OCI-M2 (cell line): ENCODE measurements around the gene CDK5RAP2.
"Not testable (repeated sequence)": the region's sequence is repeated elsewhere in the genome, so short reads cannot be mapped to it uniquely, and the experiment has no call there.

Experiments used
- DNase-seq: peaks from one replicate; lab custom pipeline; 2025; ENCODE audit not compliant: unreplicated experiment; lab: John Stamatoyannopoulos, UW

Gene CDK5RAP2

DNA sequence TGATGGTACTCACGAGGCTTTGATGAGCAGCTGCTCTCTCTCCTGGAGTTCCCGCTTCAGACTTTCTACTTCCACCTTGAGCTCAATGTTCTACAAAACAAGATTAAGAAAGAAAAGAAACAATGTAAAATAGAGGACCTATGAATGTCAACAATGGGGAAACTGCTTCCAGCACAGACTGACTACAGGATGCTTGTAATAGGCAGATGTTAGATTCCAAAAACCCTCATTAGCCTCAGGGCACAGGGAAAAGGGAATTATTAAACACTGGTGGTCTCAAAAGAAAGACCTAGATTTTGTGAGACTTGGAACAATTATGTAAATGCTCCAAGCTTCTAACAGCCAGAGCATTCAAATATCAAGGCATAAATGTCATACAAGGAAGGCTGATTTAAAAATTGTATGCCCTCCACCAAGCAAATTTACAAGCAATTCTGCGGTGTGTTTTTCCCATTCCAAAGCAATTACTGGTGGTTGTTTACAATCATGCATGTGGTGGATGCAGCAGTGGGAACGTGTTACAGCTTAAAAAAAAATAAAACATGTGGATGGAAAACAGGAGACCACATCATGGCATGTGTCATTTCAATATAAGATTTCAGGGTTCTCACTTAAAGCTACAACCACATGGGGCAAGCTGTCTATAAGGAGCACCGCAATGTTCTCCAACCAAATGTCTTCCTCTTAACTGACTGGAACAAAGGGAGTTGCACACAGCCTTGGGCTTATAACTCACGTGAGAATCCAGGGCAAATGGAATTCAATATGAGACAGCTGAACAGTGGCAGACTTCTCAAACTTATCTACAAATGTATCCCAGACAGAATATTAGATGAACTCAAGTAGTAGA, 34.0 kb downstream of the CDK5RAP2 start:
- no peak for DNase-seq

DNA sequence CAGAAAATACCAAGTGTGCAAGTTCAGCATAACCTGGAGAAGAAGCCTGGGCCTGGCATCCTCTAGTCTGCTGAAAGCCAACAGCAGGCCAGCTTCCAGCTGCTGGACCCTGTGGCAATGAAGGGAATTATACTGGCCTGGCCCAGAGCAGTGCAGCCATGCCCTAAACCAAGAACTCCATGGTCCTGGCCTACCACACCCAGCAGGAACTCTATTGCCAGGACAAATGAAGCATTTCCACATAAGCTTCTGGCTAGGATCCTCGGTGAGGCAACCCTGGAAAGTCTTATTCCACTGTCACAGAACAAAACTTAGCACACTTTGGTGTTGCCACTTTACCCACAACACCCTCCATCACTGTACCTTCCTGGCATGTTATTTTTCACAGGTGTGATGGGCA, 35.5 kb downstream of the CDK5RAP2 start:
- no peak for DNase-seq

DNA sequence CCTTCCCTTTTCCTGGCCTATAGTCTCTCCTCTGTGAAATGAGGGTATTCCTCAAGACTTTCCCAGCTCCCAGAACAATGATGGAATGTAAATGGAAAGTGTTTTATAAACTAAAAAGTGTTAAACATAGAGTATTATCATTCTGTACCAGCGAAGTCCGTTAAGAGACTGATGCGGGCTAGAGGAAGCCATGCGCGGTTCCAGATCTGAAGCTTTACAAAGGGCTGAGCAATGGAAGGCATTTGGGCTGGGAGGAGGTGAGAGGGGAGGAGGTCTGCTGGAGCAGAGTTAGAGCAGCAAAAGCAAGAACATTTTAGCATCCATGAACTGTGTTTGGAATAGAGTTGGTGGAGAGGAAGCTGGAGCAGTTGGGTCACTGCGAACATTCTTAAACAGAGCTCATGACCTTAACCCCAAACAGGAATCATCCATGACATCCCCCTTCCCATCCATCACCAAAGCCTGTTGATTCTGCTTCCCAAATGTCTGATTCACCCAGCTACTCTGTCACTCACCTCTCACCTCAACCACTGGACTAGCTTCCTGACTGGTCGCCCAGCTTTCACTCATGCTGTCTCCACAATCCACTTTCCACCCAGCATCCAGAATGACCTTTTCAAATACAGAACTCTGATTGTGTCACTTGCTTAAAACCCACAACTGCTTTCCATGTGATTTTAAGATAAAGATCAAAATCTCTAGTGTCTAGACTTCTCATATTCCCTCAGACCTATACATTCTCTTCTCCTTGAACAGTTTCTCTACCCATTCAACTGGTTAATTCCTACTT, 37.1 kb downstream of the CDK5RAP2 start:
- no peak for DNase-seq

DNA sequence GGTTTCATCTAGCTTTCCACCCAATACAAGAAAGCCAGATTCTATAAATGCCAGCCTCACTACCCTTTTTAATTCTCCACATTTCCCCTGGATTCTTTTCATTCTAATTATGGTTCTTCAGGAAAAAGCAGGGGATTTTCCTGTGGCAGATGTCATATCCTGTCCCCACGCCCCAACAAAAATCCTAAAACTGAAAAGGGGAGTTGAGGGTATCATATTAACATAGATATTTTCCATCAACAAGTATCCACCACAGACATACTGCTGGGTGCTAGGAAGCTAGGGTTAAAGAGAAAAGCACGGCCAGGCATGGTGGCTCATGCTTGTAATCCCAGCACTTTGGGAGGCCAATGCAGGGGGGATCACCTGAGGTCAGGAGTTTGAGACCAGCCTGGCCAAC, 38.0 kb downstream of the CDK5RAP2 start:
- no peak for DNase-seq

DNA sequence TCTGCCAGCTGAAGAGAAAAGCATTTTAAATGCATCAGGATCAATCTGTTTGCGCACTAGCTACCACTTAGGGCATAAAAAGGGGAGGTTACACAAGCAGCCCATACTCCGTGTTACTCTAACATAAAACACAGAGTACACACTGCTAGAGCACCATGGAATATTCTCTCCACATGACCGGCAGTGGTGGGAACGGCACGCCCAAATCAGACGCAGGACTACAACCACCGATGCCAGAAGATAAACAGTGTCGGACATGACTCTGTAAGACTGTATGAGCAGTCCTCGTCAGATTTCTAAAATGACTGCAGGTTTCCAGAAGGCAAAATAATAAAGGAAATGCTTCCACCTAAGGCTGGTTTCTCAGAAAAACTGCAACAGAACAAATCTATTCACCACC, 40.0 kb downstream of the CDK5RAP2 start:
- no peak for DNase-seq

DNA sequence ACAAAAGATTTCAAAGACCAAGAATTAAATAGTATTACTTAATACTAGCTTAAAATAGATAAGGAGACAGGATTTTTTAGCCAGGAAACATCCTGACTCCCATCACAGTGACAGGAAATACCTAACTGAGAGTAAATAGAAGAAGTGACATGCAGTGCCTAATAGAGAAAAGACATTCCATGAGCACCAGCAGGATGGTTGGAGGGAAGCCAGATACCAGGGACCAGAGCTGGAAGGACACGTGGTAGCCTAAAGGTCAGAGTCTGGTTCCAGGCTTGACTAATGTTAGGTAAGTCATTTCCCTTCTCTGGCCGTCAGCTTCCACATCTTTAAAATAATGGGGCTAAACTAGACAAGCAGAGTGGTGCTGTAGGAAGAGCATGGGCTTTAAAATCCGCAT, 41.6 kb downstream of the CDK5RAP2 start:
- no peak for DNase-seq

DNA sequence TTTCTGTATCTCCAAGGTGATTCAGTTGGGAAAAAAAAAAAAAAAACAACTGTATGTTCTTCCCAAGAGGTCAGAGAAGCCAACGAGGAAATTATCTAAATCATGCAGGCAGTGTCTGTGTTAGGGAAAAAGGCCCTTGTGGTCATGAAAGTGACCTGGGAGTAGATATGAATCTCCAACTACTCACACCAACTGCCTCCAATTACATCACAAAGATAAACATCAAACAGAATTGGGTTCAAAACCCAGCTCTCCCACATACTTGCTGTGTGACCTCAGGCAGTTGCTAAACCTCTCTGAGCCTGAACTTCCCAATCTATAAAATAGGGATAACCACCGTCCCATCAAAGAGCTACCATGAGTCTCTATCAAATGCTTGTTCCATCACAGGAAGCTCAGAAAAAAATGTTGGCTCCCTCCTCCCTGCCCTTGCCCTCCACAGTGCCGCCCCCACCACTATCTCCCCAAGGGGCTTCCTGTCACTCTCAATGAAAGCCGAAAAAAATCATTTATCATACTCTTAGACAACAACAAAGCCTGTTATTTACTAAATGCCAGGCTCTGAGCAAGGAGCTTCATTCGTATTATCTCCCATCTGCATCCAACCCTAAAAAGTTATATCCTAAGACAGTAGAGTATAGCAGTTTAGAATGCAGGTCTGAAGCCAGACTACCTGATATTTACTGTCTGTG, 42.9 kb downstream of the CDK5RAP2 start:
- no peak for DNase-seq

DNA sequence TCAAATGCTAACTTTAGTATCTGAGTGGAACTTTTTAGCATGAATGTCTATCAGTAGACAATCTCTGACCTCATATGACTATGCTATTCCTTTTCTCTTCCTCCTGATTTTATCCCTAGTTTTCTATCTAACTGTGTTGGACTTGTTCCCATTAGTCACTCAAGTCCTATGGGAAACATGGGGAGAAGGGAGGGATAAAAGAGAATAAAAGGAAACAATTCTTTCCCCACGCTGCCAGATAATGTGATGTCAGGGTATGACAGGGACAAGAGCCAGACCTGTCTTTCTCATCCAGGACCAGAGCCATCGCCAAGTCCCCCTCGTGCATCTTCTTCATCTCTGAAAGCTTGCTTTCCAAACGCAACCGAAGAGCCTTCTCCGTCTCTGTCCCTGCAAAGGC, 43.9 kb downstream of the CDK5RAP2 start:
- no peak for DNase-seq

DNA sequence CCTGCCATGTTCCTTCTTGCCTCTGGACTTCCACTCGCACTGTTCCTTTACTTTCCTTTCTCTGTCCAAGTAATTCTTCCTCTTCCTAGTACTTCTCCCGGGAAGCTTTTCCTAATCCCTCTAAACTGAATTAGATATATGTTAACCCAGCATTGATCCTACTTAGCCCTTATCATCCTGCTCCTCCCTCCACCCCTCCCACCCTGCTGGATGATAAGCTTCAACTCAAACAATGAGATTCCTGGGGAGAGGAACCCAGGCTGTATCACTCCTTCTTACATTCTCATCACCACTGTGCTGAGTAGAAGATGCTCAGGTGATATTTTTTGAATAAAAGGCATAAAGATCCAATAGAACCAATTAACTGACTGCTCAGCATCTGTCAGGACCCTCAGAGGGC, 45.7 kb downstream of the CDK5RAP2 start:
- DNase-seq, result no peak

DNA sequence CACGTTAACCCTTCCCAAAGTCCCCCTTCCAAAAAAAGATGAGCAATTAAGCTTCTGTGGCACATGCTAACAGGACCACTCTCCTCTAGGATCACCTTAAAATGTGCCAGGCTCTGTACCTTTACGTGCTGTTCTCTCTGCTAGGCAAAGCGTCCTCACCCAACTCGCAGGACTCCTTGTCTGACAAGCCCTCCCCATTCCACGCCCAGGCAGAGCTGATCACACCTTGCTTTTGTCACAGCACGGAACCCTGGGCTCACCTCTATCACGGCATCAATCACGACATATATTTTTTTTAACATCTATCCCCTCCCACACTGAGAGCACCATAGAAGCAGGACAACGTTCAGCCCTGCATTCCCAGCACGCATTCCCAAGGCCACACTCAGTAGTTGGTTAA, 47.1 kb downstream of the CDK5RAP2 start:
- DNase-seq, result no peak

DNA sequence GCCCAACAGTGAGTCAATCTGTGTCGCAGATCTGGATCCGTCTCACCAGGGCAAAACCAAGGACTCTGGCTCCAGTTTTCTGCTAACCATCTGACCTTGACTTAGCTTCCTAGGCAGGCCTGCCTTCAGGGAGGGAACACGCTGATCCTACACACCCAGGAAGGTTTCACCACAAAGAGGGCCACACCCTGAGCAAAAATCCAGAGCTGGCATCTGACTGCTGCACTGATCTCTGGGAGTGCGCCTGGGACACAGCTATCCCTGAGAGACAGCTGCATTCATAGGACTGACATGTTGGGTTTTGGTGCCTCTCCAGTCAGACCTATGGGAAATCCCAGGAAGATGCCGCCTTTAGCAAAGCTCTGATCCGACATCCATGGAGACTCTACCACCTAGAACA, 47.5 kb downstream of the CDK5RAP2 start:
- no peak for DNase-seq

DNA sequence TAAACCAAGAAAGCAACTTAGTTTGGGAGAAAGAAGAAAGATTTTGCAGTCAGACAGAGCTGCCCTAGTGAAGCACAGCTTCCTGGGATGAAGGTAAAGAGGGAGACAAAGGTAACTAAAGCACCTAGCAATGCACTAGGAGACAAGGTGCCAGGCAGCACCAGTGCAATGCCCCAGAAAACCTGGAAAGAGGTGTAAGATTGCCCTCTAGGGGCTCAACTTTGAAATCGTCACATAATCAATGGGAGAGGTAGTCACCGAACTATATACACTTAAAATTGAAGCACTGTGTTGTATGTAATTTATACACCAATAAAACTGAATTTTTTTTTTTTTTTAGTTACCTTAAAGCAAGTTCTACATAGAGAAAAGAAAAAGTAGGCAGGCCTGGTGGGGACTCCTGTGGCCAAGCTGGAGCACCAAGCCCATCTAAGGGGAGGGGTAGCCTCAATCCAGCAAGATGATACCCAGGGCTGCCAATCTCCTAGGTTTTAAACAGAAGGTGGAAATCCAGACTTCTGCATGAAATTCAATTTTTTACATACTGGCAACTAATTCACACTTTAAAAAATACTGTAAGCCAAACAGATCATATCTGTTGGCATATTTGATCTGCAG, 48.2 kb downstream of the CDK5RAP2 start:
- no peak for DNase-seq

DNA sequence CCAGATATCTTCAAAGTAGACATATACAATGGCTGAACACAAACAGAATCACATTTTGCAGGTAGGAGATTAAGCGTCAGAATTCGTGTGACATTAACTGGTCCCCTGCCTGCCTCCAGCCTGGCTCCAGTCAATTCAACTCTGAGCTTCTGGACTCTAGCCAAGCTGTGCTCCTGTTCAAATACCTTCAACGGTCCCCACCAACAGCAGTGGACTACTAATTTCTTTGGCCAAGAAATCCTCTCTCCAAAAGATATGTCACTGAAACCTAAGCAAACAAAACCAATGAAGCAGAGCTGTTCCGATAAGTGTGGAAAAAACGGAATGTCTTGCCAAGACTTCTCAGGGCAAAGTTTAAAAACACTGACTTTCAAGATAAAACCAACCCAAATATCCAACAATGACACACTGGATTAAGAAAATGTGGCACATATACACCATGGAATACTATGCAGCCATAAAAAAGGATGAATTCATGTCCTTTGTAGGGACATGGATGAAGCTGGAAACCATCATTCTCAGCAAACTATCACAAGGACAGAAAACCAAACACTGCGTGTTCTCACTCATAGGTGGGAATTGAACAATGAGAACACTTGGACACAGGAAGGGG, 49.6 kb downstream of the CDK5RAP2 start:
- DNase-seq, result not testable (repeated sequence)

DNA sequence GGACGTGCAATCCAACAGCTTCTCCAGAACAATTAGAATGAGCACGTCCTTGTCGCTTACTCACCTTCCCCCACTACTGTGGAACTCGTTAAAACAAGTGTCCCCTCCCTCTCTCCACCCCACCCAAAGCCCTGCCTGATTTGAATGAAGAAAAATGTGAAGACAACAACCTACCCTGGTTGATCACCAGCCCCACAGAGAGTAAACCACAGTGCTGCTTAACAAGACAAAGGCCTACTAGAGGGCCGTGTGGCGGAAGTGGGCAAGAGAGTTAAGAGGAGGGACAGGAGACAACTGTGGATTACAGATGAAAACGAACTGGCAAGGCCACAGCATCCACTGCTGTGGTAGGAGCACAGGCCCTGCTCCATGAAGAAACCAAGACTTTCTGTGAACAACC, 51.1 kb downstream of the CDK5RAP2 start:
- DNase-seq, result no peak

DNA sequence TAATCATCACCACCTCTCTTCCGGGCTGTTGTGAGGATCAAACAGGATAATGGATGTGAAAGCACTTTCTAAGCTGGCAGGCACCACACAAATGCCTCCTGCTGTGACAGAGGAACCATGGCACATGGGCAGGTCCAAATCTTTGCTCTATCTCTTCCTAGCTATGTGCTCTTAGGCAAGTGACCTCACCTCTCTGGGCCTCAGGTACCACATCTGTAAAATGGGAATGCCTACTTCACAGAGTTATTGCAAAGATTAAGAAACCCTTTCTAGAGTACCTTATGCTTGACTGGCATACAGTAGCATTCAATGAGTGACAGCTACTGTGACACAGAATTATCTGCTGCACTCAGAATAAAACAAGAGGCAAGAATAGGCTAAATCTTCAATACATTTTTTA, 51.6 kb downstream of the CDK5RAP2 start:
- no peak for DNase-seq

DNA sequence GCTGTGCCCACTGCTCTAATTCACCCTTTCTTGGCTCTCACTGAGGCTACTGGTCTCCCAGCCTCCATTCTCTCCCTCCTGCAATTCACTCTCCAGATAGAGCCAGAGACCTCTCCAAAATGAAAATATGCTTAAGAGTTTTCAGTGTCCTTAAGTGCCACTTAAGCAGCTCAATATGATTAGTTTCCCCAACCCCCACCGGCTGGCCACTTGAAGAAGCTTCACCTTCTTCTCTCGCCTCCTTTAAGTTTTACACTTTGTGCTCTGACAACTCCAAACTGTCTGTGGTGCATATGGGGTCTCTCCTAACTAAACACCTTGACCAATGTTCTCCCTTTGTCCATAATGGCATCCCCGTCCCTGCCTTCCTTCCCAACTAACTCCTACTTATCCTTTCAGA, 53.4 kb downstream of the CDK5RAP2 start:
- DNase-seq, result no peak

DNA sequence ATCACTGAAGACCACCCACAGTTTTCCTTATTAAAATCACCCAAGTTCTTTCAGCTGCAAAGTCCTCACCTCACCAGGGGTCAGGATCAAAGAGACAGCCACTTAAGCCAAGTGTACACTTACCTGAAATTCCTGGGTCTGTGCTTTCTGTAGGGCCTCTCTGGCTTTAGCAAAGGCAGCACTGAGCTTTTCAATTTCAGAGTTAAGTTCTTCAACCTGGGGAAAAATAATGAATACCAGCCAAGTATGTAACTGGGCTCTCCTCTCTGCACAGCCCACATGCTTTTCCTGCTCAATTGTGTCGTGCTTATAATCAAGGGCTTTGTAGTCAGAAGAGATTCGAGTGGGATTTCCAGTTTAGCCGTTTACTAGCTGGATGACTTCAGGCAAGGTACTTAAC, 55.1 kb downstream of the CDK5RAP2 start:
- DNase-seq, result no peak

DNA sequence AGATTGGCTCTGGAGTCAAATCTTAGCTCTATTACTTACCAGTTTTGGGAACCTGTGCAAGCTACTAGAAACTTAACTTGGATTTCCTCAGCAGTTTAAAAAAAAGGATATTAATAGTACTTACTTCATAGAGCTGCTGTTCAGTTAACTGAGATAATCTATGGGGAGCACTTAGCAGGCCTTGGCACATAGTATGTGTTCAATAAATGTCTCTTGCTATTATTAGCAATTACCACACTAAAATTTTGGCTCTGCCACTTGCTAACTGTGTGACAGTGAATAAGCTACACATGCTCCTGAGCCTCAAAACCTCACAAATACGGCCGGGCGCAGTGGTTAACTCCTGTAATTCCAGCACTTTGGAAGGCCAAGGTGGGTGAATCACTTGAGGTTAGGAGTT, 55.9 kb downstream of the CDK5RAP2 start:
- DNase-seq, result no peak

DNA sequence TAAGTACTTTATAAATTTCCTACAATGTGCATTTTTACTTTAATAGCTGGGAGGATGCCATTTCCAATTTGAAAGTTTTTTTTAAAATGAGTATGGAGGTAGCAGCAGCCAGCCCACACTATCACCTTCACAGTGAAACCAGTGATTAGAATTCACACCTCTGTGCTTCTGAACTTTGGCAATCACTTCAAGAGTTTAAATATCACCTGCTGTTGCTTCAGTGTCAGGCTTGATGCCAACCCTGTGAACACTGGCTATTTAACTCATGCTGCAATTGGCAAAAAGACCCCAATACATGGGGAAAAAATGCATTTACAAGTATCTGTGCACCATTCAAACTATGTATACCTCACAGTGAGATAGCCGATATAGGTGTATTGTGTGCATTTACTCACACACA, 57.4 kb downstream of the CDK5RAP2 start:
- no peak for DNase-seq

DNA sequence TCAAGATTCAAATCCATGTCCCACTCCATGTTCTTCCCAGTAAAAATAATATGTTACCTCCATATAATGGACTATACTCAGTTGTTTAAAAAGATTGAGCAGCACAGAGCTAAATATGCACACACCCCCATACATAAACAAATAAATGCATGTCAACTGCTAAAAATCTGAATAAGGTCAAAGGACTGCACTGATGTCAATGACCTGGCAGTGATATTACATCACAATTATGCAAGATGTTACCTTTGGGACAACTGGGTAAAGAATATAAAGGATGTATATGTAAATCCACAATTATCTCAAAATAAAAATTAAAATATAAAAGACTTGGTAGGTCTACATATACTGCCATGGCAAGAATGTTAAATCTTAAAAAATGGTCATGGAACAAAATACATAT, 57.9 kb downstream of the CDK5RAP2 start:
- no peak for DNase-seq

DNA sequence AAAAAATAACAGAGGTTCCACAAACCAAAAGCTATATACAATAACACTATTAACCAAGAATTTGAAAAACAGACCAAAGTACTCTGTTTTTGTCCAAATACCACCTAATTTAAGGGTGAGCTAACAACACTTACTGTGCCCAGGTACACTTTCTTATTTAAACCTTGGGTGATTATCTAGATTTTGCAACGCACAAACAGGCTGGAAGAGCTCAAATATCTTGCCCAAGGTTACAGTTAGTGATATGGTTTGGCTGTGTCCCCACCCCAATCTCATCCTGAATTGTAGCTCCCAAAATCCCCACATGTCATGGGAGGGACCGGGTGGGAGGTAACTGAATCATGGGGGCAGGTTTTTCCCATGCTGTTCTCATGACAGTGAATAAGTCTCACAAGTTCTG, 58.9 kb downstream of the CDK5RAP2 start:
- no peak for DNase-seq
